Measurements from ENCODE around the gene FNDC11.

DNA sequence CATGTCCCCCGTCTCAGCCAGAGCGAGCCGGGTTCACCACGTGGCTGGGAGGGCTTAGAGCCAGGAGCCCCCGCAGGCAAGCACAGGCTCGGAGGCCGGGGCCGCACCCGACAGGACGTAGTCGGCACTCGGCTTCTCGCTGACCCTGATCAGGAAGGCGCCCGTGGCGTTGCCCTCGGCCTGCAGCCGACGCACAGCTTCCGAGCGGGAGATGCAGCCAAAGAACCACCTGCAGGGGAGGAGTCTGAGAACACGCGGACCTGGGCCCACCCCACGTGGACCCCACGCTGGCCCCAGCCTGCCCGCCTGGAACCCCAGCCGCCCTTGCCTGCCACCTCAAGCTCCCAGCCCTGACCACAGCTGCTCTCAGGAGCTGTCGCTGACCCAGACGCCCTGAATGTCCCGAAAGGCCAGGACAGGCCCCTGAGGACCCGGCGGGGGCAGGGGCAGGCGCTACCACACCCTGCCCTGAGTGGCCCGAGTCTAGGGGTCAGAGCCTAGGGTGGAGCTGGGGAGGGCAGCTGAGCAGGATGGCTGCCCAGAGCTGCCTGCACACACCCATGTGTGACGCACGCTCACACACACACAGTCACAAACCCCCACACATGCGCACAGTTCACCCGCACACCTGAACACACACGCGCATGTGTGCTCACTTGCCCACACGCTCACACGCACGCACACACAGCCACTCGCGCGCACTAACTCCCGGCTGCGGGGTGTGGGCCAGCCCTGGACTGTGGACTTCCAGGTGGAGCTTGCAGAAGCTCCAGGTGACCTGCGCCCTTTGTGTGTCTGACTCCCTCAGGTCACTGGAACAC, 18.9 kb upstream of the FNDC11 start:
- TF ChIP-seq, protein P1, sequence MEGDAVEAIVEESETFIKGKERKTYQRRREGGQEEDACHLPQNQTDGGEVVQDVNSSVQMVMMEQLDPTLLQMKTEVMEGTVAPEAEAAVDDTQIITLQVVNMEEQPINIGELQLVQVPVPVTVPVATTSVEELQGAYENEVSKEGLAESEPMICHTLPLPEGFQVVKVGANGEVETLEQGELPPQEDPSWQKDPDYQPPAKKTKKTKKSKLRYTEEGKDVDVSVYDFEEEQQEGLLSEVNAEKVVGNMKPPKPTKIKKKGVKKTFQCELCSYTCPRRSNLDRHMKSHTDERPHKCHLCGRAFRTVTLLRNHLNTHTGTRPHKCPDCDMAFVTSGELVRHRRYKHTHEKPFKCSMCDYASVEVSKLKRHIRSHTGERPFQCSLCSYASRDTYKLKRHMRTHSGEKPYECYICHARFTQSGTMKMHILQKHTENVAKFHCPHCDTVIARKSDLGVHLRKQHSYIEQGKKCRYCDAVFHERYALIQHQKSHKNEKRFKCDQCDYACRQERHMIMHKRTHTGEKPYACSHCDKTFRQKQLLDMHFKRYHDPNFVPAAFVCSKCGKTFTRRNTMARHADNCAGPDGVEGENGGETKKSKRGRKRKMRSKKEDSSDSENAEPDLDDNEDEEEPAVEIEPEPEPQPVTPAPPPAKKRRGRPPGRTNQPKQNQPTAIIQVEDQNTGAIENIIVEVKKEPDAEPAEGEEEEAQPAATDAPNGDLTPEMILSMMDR (IDR thresholded peaks at IDR 0.05), result no peak
- TF ChIP-seq POLR2A (IDR thresholded peaks at IDR 0.05), result no peak
